Measurements from ENCODE around the gene USP8.
"Not testable (repeated sequence)": the region's sequence is repeated elsewhere in the genome, so short reads cannot be mapped to it uniquely, and the experiment has no call there.

USP8 gene

DNA sequence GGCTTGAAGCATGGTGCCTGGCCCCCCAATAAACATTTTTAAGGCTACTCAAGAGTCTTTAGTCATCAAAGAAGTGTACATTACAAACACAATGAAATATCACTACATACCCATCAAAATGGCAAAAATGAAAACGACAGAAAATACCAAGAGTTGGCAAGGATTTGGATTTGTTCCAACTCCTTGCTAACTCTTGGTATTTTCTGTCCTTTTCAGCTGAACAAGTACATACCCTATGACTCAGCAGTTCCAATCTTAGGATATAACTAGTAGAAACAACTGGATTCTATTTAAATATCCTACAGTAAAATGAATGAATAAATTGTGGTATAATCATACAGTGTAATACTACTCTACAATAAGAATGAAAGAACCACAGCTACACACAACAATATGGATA, 44.1 kb upstream of the USP8 start:
- no peak overlapping the region for H3K9ac ChIP-seq (ENCODE audit: low read depth, low read length, poor library complexity)
- H3K4me1 ChIP-seq (ENCODE audit: control insufficient read depth in 2 of 2, insufficient read depth in 1 of 2, low read depth in 1 of 2, low read length in 2 of 2): no peaks in the 10 kb centered on the region
- H4K8ac ChIP-seq (ENCODE audit: low read depth, low read length): no peak overlapping the region
- no peak overlapping the region for H3K14ac ChIP-seq (ENCODE audit: low read length)
- no peak overlapping the region for H2BK120ac ChIP-seq (ENCODE audit: low read depth, low read length)
- H2AK5ac ChIP-seq (ENCODE audit: low read depth, low read length): no peak overlapping the region
- H3K4me2 ChIP-seq (ENCODE audit: insufficient read depth, low read length, poor library complexity, severe bottlenecking): no peak overlapping the region
- H3K4ac ChIP-seq (ENCODE audit: low read length): no peak overlapping the region
- no peak for DNase-seq (ENCODE audit: low spot score)
- no peaks in the 10 kb centered on the region for H3K36me3 ChIP-seq (replicated peaks in 1 of 2; ENCODE audit: control insufficient read depth in 2 of 2, insufficient read depth in 2 of 2, low read length in 2 of 2)
- no peaks in the 10 kb centered on the region for H3K27me3 ChIP-seq (ENCODE audit: control insufficient read depth in 3 of 3, insufficient read depth in 3 of 3, low read depth in 1 of 3, low read length in 3 of 3)
- H2BK12ac ChIP-seq (ENCODE audit: low read length): no peak overlapping the region
- H3K4me3 ChIP-seq (ENCODE audit: low read length in 2 of 2): no peak overlapping the region
- H3K79me1 ChIP-seq (ENCODE audit: low read depth, low read length): no peaks in the 10 kb centered on the region
- no peak overlapping the region for H2BK15ac ChIP-seq (ENCODE audit: low read length)
- H4K91ac ChIP-seq (ENCODE audit: low read depth, low read length, poor library complexity): no peak overlapping the region
- H3K27ac ChIP-seq (replicated peaks; ENCODE audit: low read length): no peak overlapping the region
- H2BK5ac ChIP-seq (ENCODE audit: low read length): no peak overlapping the region
- no peak overlapping the region for H3K23ac ChIP-seq (ENCODE audit: low read depth, low read length, poor library complexity)
- no peak overlapping the region for H2AFZ ChIP-seq (ENCODE audit: low read length)
- H3K18ac ChIP-seq (ENCODE audit: low read length): no peak overlapping the region
- WGBS, 2 donors (ENCODE audit: extremely low coverage in 2 of 2, insufficient read length in 2 of 2, insufficient replicate concordance in 1 of 2): no CpG with 5 or more reads among the region's 1 CpG
- no peaks in the 10 kb centered on the region for H3K9me3 ChIP-seq (replicated peaks in 1 of 2; ENCODE audit: control insufficient read depth in 2 of 2, insufficient read depth in 1 of 2, low read depth in 1 of 2, low read length in 2 of 2)

- H3K23ac ChIP-seq (ENCODE audit: low read depth, low read length, poor library complexity): no peak overlapping the region
- H3K4me1 ChIP-seq (ENCODE audit: control insufficient read depth in 2 of 2, insufficient read depth in 1 of 2, low read depth in 1 of 2, low read length in 2 of 2): no peaks in the 10 kb centered on the region
- no peak overlapping the region for H2AK5ac ChIP-seq (ENCODE audit: low read depth, low read length)
These were observed 42.8 kb upstream of the USP8 start for GRCh38 chr15:50381438-50381837.

GRCh38 chr15:50382408-50382807, 41.8 kb upstream of the USP8 start:
- no CpG with 5 or more reads among the region's 5 CpGs for WGBS, 2 donors (ENCODE audit: extremely low coverage in 2 of 2, insufficient read length in 2 of 2, insufficient replicate concordance in 1 of 2)
- not testable (repeated sequence) for H4K8ac ChIP-seq (ENCODE audit: low read depth, low read length); H3K79me1 ChIP-seq (ENCODE audit: low read depth, low read length); H2AK5ac ChIP-seq (ENCODE audit: low read depth, low read length); H3K27me3 ChIP-seq (ENCODE audit: control insufficient read depth in 3 of 3, insufficient read depth in 3 of 3, low read depth in 1 of 3, low read length in 3 of 3); H3K9me3 ChIP-seq (replicated peaks in 1 of 2; ENCODE audit: control insufficient read depth in 2 of 2, insufficient read depth in 1 of 2, low read depth in 1 of 2, low read length in 2 of 2); H3K4ac ChIP-seq (ENCODE audit: low read length); H2BK120ac ChIP-seq (ENCODE audit: low read depth, low read length); H2BK5ac ChIP-seq (ENCODE audit: low read length); DNase-seq (ENCODE audit: low spot score); H3K36me3 ChIP-seq (replicated peaks in 1 of 2; ENCODE audit: control insufficient read depth in 2 of 2, insufficient read depth in 2 of 2, low read length in 2 of 2); H3K14ac ChIP-seq (ENCODE audit: low read length); H3K4me2 ChIP-seq (ENCODE audit: insufficient read depth, low read length, poor library complexity, severe bottlenecking); H3K27ac ChIP-seq (replicated peaks; ENCODE audit: low read length); H3K4me3 ChIP-seq (ENCODE audit: low read length in 2 of 2); H3K9ac ChIP-seq (ENCODE audit: low read depth, low read length, poor library complexity); H2AFZ ChIP-seq (ENCODE audit: low read length); H3K4me1 ChIP-seq (ENCODE audit: control insufficient read depth in 2 of 2, insufficient read depth in 1 of 2, low read depth in 1 of 2, low read length in 2 of 2); H2BK15ac ChIP-seq (ENCODE audit: low read length); H3K18ac ChIP-seq (ENCODE audit: low read length); H2BK12ac ChIP-seq (ENCODE audit: low read length); H3K23ac ChIP-seq (ENCODE audit: low read depth, low read length, poor library complexity); H4K91ac ChIP-seq (ENCODE audit: low read depth, low read length, poor library complexity)

More at GRCh38 chr15:50381438-50381837, 42.8 kb upstream of the USP8 start:
- no peaks in the 10 kb centered on the region for H3K79me1 ChIP-seq (ENCODE audit: low read depth, low read length)
- no peak overlapping the region for H3K4ac ChIP-seq (ENCODE audit: low read length)
- H3K27ac ChIP-seq (replicated peaks; ENCODE audit: low read length): no peak overlapping the region
- no peak overlapping the region for H2BK15ac ChIP-seq (ENCODE audit: low read length)
- no peaks in the 10 kb centered on the region for H3K36me3 ChIP-seq (replicated peaks in 1 of 2; ENCODE audit: control insufficient read depth in 2 of 2, insufficient read depth in 2 of 2, low read length in 2 of 2)
- no CpG with 5 or more reads among the region's 1 CpG for WGBS, 2 donors (ENCODE audit: extremely low coverage in 2 of 2, insufficient read length in 2 of 2, insufficient replicate concordance in 1 of 2)
- H3K14ac ChIP-seq (ENCODE audit: low read length): no peak overlapping the region
- no peak overlapping the region for H4K91ac ChIP-seq (ENCODE audit: low read depth, low read length, poor library complexity)
- H3K27me3 ChIP-seq (ENCODE audit: control insufficient read depth in 3 of 3, insufficient read depth in 3 of 3, low read depth in 1 of 3, low read length in 3 of 3): no peaks in the 10 kb centered on the region
- no peak overlapping the region for H4K8ac ChIP-seq (ENCODE audit: low read depth, low read length)
- H2BK5ac ChIP-seq (ENCODE audit: low read length): no peak overlapping the region
- no peak overlapping the region for H2BK120ac ChIP-seq (ENCODE audit: low read depth, low read length)
- no peak for DNase-seq (ENCODE audit: low spot score)
- no peak overlapping the region for H2BK12ac ChIP-seq (ENCODE audit: low read length)
- H3K9ac ChIP-seq (ENCODE audit: low read depth, low read length, poor library complexity): no peak overlapping the region
- no peaks in the 10 kb centered on the region for H3K9me3 ChIP-seq (replicated peaks in 1 of 2; ENCODE audit: control insufficient read depth in 2 of 2, insufficient read depth in 1 of 2, low read depth in 1 of 2, low read length in 2 of 2)
- no peak overlapping the region for H3K18ac ChIP-seq (ENCODE audit: low read length)
- no peak overlapping the region for H2AFZ ChIP-seq (ENCODE audit: low read length)
- H3K4me2 ChIP-seq (ENCODE audit: insufficient read depth, low read length, poor library complexity, severe bottlenecking): no peak overlapping the region
- H3K4me3 ChIP-seq (ENCODE audit: low read length in 2 of 2): no peak overlapping the region

- no peak overlapping the region for H3K4me2 ChIP-seq (ENCODE audit: insufficient read depth, low read length, poor library complexity, severe bottlenecking)
- H3K79me1 ChIP-seq (ENCODE audit: low read depth, low read length): no peaks in the 10 kb centered on the region
- no peaks in the 10 kb centered on the region for H3K9me3 ChIP-seq (replicated peaks in 1 of 2; ENCODE audit: control insufficient read depth in 2 of 2, insufficient read depth in 1 of 2, low read depth in 1 of 2, low read length in 2 of 2)
- H3K27ac ChIP-seq (replicated peaks; ENCODE audit: low read length): no peak overlapping the region
- H2BK12ac ChIP-seq (ENCODE audit: low read length): no peak overlapping the region
- no peak overlapping the region for H2BK5ac ChIP-seq (ENCODE audit: low read length)
- no peak overlapping the region for H2AFZ ChIP-seq (ENCODE audit: low read length)
- H3K9ac ChIP-seq (ENCODE audit: low read depth, low read length, poor library complexity): no peak overlapping the region
- H3K4me1 ChIP-seq (ENCODE audit: control insufficient read depth in 2 of 2, insufficient read depth in 1 of 2, low read depth in 1 of 2, low read length in 2 of 2): no peaks in the 10 kb centered on the region
- DNase-seq (ENCODE audit: low spot score): no peak
- no peak overlapping the region for H4K91ac ChIP-seq (ENCODE audit: low read depth, low read length, poor library complexity)
- no peak overlapping the region for H2BK120ac ChIP-seq (ENCODE audit: low read depth, low read length)
- no peak overlapping the region for H3K4me3 ChIP-seq (ENCODE audit: low read length in 2 of 2)
- H3K27me3 ChIP-seq (ENCODE audit: control insufficient read depth in 3 of 3, insufficient read depth in 3 of 3, low read depth in 1 of 3, low read length in 3 of 3): no peaks in the 10 kb centered on the region
- H3K23ac ChIP-seq (ENCODE audit: low read depth, low read length, poor library complexity): no peak overlapping the region
- no peak overlapping the region for H2BK15ac ChIP-seq (ENCODE audit: low read length)
- H3K18ac ChIP-seq (ENCODE audit: low read length): no peak overlapping the region
- H2AK5ac ChIP-seq (ENCODE audit: low read depth, low read length): no peak overlapping the region
- no peak overlapping the region for H4K8ac ChIP-seq (ENCODE audit: low read depth, low read length)
- no CpG with 5 or more reads among the region's 4 CpGs for WGBS, 2 donors (ENCODE audit: extremely low coverage in 2 of 2, insufficient read length in 2 of 2, insufficient replicate concordance in 1 of 2)
- no peak overlapping the region for H3K4ac ChIP-seq (ENCODE audit: low read length)
- H3K36me3 ChIP-seq (replicated peaks in 1 of 2; ENCODE audit: control insufficient read depth in 2 of 2, insufficient read depth in 2 of 2, low read length in 2 of 2): no peaks in the 10 kb centered on the region
- H3K14ac ChIP-seq (ENCODE audit: low read length): no peak overlapping the region
These were observed 33.5 kb upstream of the USP8 start for GRCh38 chr15:50390554-50391264.

Measured in neuronal stem cell (in vitro differentiated cells).